H1 (cell line): Measurements from ENCODE around the gene SMIM24. TPM values are rescaled to one million over a fixed set of nuclear protein-coding genes. Genes with fewer than 3 reads are reported as not detected.
A peak's percentile ranks its signal among the peaks of the same experiment; 100 is the strongest.

Experiments
- CTCF ChIA-PET: fragments of 300-600 bp; sonication (Branson Sonifier 250); formaldehyde crosslinking; loops from one replicate; lab custom pipeline; 2021; ENCODE audit not compliant: partially characterized antibody; lab: Charles Lee
- POLR2A ChIA-PET: fragments of 300-600 bp; sonication (Branson Sonifier 250); formaldehyde crosslinking; loops from one replicate; lab custom pipeline; 2021; ENCODE audit warnings: inconsistent platforms; ENCODE audit not compliant: partially characterized antibody; lab: Charles Lee
- DNase-seq, 2 experiments: peaks; one replicate each; pipeline versions ENCODE4 v3.0.0 to v3.0.0-alpha.2; 2010 to 2022; ENCODE audit warnings: low spot score in 2 of 2, low read depth in 1 of 2, mixed read lengths in 1 of 2
- FAIRE-seq: peaks from 2 replicates; lab custom pipeline; 2011; peaks lifted over from hg19 to GRCh38; lab: Jason Lieb, UNC
- H2AFZ ChIP-seq: 2 replicates; pipeline ENCODE4 v1.8.1; 2012; ENCODE audit warnings: low read length, inconsistent platforms
- H2AK5ac ChIP-seq: 2 replicates; pipeline ENCODE4 v1.6.1; 2013; ENCODE audit warnings: low read depth, low read length
- H2BK120ac ChIP-seq: replicated peaks from 2 replicates; pipeline ENCODE3; 2013; ENCODE audit warnings: low read depth, low read length, inconsistent platforms
- H2BK12ac ChIP-seq: 2 replicates; pipeline ENCODE4 v1.6.1; 2013; ENCODE audit warnings: low read depth, low read length
- H2BK15ac ChIP-seq: 2 replicates; pipeline ENCODE4 v1.6.1; 2013; ENCODE audit warnings: low read length
- H2BK20ac ChIP-seq: 2 replicates; pipeline ENCODE4 v1.6.1; 2013; ENCODE audit warnings: low read length
- H2BK5ac ChIP-seq: 2 replicates; pipeline ENCODE4 v1.6.1; 2013; ENCODE audit warnings: low read depth, low read length
- H3K14ac ChIP-seq: 2 replicates; pipeline ENCODE4 v1.6.1; 2013; ENCODE audit warnings: inconsistent platforms; ENCODE audit not compliant: insufficient read length
- H3K18ac ChIP-seq: 2 replicates; pipeline ENCODE4 v1.6.1; 2013; ENCODE audit warnings: low read length; ENCODE audit errors: extremely low read depth
- H3K23ac ChIP-seq: 2 replicates; pipeline ENCODE4 v1.6.1; 2013; ENCODE audit warnings: inconsistent platforms; ENCODE audit not compliant: insufficient read length
- H3K23me2 ChIP-seq: 2 replicates; pipeline ENCODE4 v1.6.1; 2013; ENCODE audit warnings: low read depth, low read length
- H3K27ac ChIP-seq: 2 replicates; pipeline ENCODE4 v1.6.1; 2011; ENCODE audit warnings: low read depth, low read length, inconsistent platforms
- H3K27me3 ChIP-seq, 4 experiments: replicated peaks in 1 of 4; 1 replicate in 1 of 4; 2 replicates in 3 of 4; pipeline versions ENCODE4 v1.6.1 to v1.8.1; 2011 to 2013; ENCODE audit warnings: low read length in 3 of 4, mild to moderate bottlenecking in 3 of 4, inconsistent platforms in 2 of 4, mixed read lengths in 2 of 4, moderate library complexity in 1 of 4; ENCODE audit not compliant: control insufficient read depth in 3 of 4, insufficient read depth in 3 of 4; ENCODE audit errors: extremely low read depth in 1 of 4
- H3K36me3 ChIP-seq, 4 experiments: 2 replicates each; pipeline versions ENCODE4 v1.6.1 to v1.8.1; 2011 to 2013; ENCODE audit warnings: mild to moderate bottlenecking in 4 of 4, low read length in 3 of 4, moderate library complexity in 2 of 4, control low read depth in 1 of 4, inconsistent platforms in 1 of 4; ENCODE audit not compliant: insufficient read depth in 4 of 4, control insufficient read depth in 2 of 4
- H3K4ac ChIP-seq: replicated peaks from 2 replicates; pipeline ENCODE3; 2013; ENCODE audit warnings: low read length, low read depth, mixed read lengths, inconsistent platforms; ENCODE audit not compliant: insufficient read length
- H3K4me1 ChIP-seq, 4 experiments: replicated peaks in 1 of 4; 1 replicate in 1 of 4; 2 replicates in 3 of 4; pipeline versions ENCODE4 v1.6.1 to v1.8.1; 2011 to 2013; ENCODE audit warnings: low read length in 3 of 4, inconsistent platforms in 2 of 4, mixed read lengths in 1 of 4; ENCODE audit not compliant: insufficient read depth in 4 of 4, control insufficient read depth in 3 of 4
- H3K4me2 ChIP-seq, 2 experiments: 2 replicates each; pipeline versions ENCODE4 v1.6.1 to v1.8.1; 2011 to 2013; ENCODE audit warnings: low read depth in 2 of 2, low read length in 2 of 2, control low read depth in 1 of 2, inconsistent platforms in 1 of 2, mild to moderate bottlenecking in 1 of 2; ENCODE audit not compliant: insufficient read depth in 1 of 2
- H3K4me3 ChIP-seq, 4 experiments: fragments of 200-600, 300-600 bp in 1 of 4; sonication (generic), shearing (Covaris generic), sonication (Bioruptor Twin) in 1 of 4; 2 replicates each; pipeline versions ENCODE4 v1.5.1 to v1.8.1; 2011 to 2016; ENCODE audit warnings: low read length in 4 of 4, low read depth in 3 of 4, control low read depth in 2 of 4, inconsistent platforms in 2 of 4, mild to moderate bottlenecking in 2 of 4, mixed read lengths in 1 of 4, moderate library complexity in 1 of 4; ENCODE audit not compliant: insufficient read depth in 2 of 4; ENCODE audit errors: extremely low read depth in 1 of 4
- H3K56ac ChIP-seq: replicated peaks from 2 replicates; pipeline ENCODE3; 2013; ENCODE audit warnings: low read depth, mild to moderate bottlenecking, mixed read lengths, low read length, inconsistent platforms; ENCODE audit not compliant: insufficient read length
- H3K79me1 ChIP-seq: 2 replicates; pipeline ENCODE4 v1.6.1; 2013; ENCODE audit warnings: low read depth, low read length, control low read depth
- H3K79me2 ChIP-seq, 2 experiments: 2 replicates each; pipeline versions ENCODE4 v1.6.1 to v1.8.1; 2012 to 2013; ENCODE audit warnings: low read length in 2 of 2, mild to moderate bottlenecking in 2 of 2, inconsistent platforms in 1 of 2; ENCODE audit not compliant: insufficient read depth in 2 of 2, control insufficient read depth in 1 of 2
- H3K9ac ChIP-seq, 4 experiments: replicated peaks in 1 of 4; 1 replicate in 1 of 4; 2 replicates in 3 of 4; pipeline versions ENCODE4 v1.6.1 to v1.8.1; 2011 to 2013; ENCODE audit warnings: low read depth in 3 of 4, low read length in 3 of 4, control low read depth in 2 of 4, mild to moderate bottlenecking in 2 of 4, moderate library complexity in 2 of 4, inconsistent platforms in 1 of 4; ENCODE audit errors: extremely low read depth in 1 of 4
- H3K9me3 ChIP-seq, 2 experiments: 2 replicates each; pipeline versions ENCODE4 v1.6.1 to v1.8.1; 2012 to 2013; ENCODE audit warnings: mild to moderate bottlenecking in 2 of 2, moderate library complexity in 2 of 2, control low read depth in 1 of 2, inconsistent platforms in 1 of 2, low read depth in 1 of 2, low read length in 1 of 2, mixed read lengths in 1 of 2; ENCODE audit not compliant: insufficient read depth in 2 of 2
- H4K20me1 ChIP-seq, 2 experiments: replicated peaks in 1 of 2; 2 replicates each; pipeline versions ENCODE3 to v1.8.1; 2011 to 2013; ENCODE audit warnings: inconsistent platforms in 2 of 2, low read length in 2 of 2, mild to moderate bottlenecking in 1 of 2; ENCODE audit not compliant: insufficient read depth in 2 of 2, control insufficient read depth in 1 of 2
- H4K5ac ChIP-seq: 2 replicates; pipeline ENCODE4 v1.6.1; 2013; ENCODE audit warnings: low read length, low read depth, mixed read lengths, inconsistent platforms; ENCODE audit not compliant: insufficient read length
- H4K8ac ChIP-seq: 2 replicates; pipeline ENCODE4 v1.8.0; 2013; ENCODE audit warnings: mild to moderate bottlenecking, moderate library complexity, low read length, inconsistent platforms; ENCODE audit not compliant: insufficient read depth; ENCODE audit errors: extremely low read depth
- H4K91ac ChIP-seq: replicated peaks from 2 replicates; pipeline ENCODE3; 2013; ENCODE audit warnings: low read length, mixed read lengths, inconsistent platforms; ENCODE audit not compliant: insufficient read length
- BACH1 ChIP-seq: IDR thresholded peaks from 2 replicates; pipeline ENCODE4 v1.6.1; 2012; ENCODE audit warnings: low read length, improper control_type of control experiment
- CREB1 ChIP-seq: IDR thresholded peaks from 2 replicates; pipeline ENCODE4 v1.6.1; 2012; ENCODE audit warnings: inconsistent platforms
- HDAC6 ChIP-seq: IDR thresholded peaks from one replicate; pipeline ENCODE4 v1.7.1; 2012; ENCODE audit warnings: low read depth, mild to moderate bottlenecking, inconsistent platforms, low read length, moderate library complexity
- RFX5 ChIP-seq: IDR thresholded peaks from 2 replicates; pipeline ENCODE4 v1.6.1; 2011; ENCODE audit warnings: low read depth, low read length, improper control_type of control experiment, borderline replicate concordance
- SP2 ChIP-seq: IDR thresholded peaks from 2 replicates; pipeline ENCODE4 v1.6.1; 2012; ENCODE audit warnings: mild to moderate bottlenecking, low read length, inconsistent platforms
- WGBS, 2 experiments: shearing (Covaris generic) in 1 of 2; methylation state at CpG; one replicate each; pipeline versions ENCODE4 v1.1.6 to v1.1.7; 2013 to 2015; ENCODE audit warnings: low lambda C conversion rate in 2 of 2, mixed read lengths in 2 of 2, inconsistent platforms in 1 of 2, low coverage in 1 of 2, missing lambda C conversion rate in 1 of 2; ENCODE audit not compliant: insufficient replicate concordance in 2 of 2, insufficient coverage in 1 of 2, insufficient read length in 1 of 2; ENCODE audit errors: extremely low coverage in 1 of 2, missing lambda C conversion rate in 1 of 2; 5-methylcytosine and 5-hydroxymethylcytosine counted together
- polyA plus RNA-seq, 7 experiments: library from polyadenylated mRNA; depleted of rRNA in 3 of 7; stranded (reverse) in 5 of 7; unstranded in 2 of 7; fragments of >200 nt in 5 of 7; fragments of 200-250 nt in 2 of 7; gene quantifications; 1 replicate in 5 of 7; 2 replicates in 1 of 7; 4 replicates in 1 of 7; pipeline versions ENCODE4 v1.2.1 to v1.2.3, GENCODE V29; 2011 to 2013; ENCODE audit warnings: missing spikeins in 2 of 7, mixed read lengths in 2 of 7
- total RNA-seq: library from RNA; stranded (reverse); fragmentation: NEBNext Ultra II Directional; extraction: Animal tissue kit (Norgen Biotek cat#: 25700); gene quantifications from 2 replicates; pipeline ENCODE4 v1.2.1, GENCODE V29; 2021
- TF ChIP-seq, protein P1 (sequence below): IDR thresholded peaks from 2 replicates; pipeline ENCODE4 v1.6.1; 2011; ENCODE audit warnings: low read depth, mild to moderate bottlenecking, low read length; ENCODE audit not compliant: insufficient read depth

The SMIM24 gene
- total and polyA plus RNA-seq, 2 of the 8 experiments (the other 6 are each of a cell fraction or from before 2014, with no cell fraction given): 3.8 to 4.5 TPM

DNA sequence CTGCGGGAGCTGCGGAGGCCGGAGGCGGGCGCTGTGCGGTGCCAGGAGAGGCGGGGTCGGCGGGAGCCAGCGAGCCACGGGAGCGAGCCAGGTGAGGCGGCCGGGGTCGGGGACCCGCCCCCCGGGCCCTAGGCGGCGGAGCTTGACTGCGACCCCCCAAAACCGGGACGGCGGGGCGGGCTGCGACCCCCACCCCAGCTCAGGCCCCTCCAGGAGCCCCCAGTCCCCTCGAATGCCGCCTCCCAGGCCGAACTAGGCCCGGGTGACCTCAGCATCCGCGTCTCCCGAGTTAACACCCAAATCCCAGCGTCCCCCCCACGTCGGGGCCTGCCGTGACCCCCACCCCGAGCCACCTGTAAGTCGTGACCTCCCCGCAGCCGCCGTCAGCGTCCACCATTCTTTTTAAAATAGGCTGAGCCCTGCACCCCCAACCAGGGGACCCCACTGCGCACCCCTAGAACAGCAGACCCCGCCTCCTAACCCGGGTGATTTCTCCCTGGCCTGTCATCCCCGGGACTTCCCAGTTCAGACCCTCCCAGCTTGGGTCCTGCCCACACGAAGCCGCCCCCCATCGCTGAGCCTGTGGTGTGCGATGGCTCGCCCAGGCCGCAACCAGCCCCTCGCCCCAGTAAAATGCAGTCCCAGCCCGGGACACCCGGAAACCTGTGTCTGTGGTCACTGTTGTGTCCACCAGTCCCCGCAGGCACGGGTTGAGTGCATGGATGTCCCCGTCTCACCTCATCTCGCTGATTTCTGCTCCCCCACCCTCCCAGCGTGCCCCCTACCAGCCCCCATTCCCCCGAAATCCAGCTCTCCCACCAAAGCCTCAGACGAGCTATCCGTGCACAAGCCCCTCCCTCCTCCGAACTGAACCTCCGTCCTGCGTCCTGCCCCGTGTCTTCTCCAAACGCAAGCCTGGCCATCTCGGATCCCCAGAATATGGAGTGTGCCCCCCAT is 26.3 kb upstream of the SMIM24 start:
- H3K9me3 ChIP-seq: no peaks in the 10 kb centered on the region
- H3K36me3 ChIP-seq: no peaks in the 10 kb centered on the region; a peak in 2 of 8 replicates
- H2BK20ac ChIP-seq: no peak overlapping the region
- peaks cover 18% of the 10 kb centered on the region for H3K23me2 ChIP-seq
- no peaks in the 10 kb centered on the region for H3K27me3 ChIP-seq
- peak overlapping the region; percentile 44 to 98 (median 58) for H3K4me3 ChIP-seq
- 0 out of 2 replicates have a peak overlapping the region, but pooled peaks have one; percentile 19 for H3K18ac ChIP-seq
- POLR2A ChIA-PET: interaction anchor here (0.9 to 1.5 kb wide), 4 partner anchors 8 to 32 kb away, joined by 3 to 6 read pairs (median 4); partner anchors contain the start of gene TEKTIP1
- H3K9ac ChIP-seq: peak overlapping the region; percentile 6 to 73 (median 46)
- H4K5ac ChIP-seq: no peak overlapping the region
- H4K20me1 ChIP-seq: peaks cover 15 to 26% of the 10 kb centered on the region in 2 experiments
- WGBS, 2 experiments: 2% methylated on average over 22 of the region's 69 CpGs; no CpG with 5 or more reads in 1 of the 2 experiments
- no peak overlapping the region; the same call in 1 of the 2 replicates for H3K27ac ChIP-seq
- no peak overlapping the region; the same call in 1 of the 2 replicates for H2BK5ac ChIP-seq
- peak overlapping the region; percentile 95 for H4K8ac ChIP-seq
- H3K4me1 ChIP-seq: peaks cover 0 to 9% (median 7%) of the 10 kb centered on the region in 4 experiments; a peak in 3 of 7 replicates
- H2AFZ ChIP-seq: no peak overlapping the region
- H3K23ac ChIP-seq: peak overlapping the region; percentile 28
- no peak overlapping the region for H2BK15ac ChIP-seq
- H3K14ac ChIP-seq: no peak overlapping the region
- FAIRE-seq: no peak
- H2BK12ac ChIP-seq: no peak overlapping the region
- peak overlapping the region; percentile 95 to 99 for H3K4me2 ChIP-seq
- H3K4ac ChIP-seq: peak overlapping the region; percentile 53
- H2BK120ac ChIP-seq: no peak overlapping the region
- H4K91ac ChIP-seq: no peak overlapping the region
- H2AK5ac ChIP-seq: no peak overlapping the region
- CTCF ChIA-PET: interaction anchor here (0.6 to 1.0 kb wide), 3 partner anchors 22 to 561 kb away, joined by 3 read pairs; no protein-coding TSS in a partner anchor
- H3K56ac ChIP-seq: no peak overlapping the region
- H3K79me2 ChIP-seq: peaks cover 0 to 33% of the 10 kb centered on the region in 2 experiments; a peak in 2 of 4 replicates
- no peak for DNase-seq
- peaks cover 21% of the 10 kb centered on the region for H3K79me1 ChIP-seq
- TF ChIP-seq SP2 (no peak), CREB1 (no peak), HDAC6 (no peak), RFX5 (no peak), BACH1 (no peak)
- TF ChIP-seq, protein P1, sequence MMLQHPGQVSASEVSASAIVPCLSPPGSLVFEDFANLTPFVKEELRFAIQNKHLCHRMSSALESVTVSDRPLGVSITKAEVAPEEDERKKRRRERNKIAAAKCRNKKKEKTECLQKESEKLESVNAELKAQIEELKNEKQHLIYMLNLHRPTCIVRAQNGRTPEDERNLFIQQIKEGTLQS: no peak
